ENCODE data around the gene ATP10B.

Gene ATP10B

DNA sequence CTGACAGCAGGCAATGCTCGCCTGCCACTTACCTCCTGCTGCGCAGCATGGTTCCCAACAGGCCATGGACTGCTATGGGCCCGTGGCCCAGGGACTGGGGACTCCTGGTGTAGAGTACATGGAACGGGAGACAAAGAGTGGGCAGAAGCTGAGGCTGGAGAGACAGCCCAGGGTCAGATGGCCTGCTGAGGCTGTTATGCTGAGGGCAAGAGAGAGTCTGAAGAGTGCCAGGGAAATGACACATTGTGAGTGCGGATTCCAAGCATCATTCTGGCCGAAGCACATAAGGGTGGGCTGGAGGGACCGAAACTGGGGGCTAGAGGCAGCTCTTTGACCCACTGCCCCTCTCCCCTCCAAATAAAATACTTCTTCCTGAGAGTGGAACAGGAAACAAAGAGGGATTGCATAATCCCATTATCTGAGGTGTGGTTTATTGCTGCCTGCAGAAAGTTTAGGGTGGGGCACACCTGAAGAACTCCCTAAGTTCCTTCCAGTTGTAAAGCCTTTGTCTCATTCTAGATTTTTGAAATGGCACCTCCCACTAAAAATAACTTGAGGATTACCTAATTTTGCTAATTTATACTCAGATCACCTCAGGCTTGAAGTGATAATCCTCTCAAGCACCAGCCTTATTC is 158.1 kb downstream of the ATP10B start:
- DNase-seq (ENCODE audit: insufficient read length, low spot score) (no peak), FAIRE-seq (no peak)

GRCh38 chr5:160692271-160692670 is 159.7 kb downstream of the ATP10B start:
- FAIRE-seq: no peak

DNA sequence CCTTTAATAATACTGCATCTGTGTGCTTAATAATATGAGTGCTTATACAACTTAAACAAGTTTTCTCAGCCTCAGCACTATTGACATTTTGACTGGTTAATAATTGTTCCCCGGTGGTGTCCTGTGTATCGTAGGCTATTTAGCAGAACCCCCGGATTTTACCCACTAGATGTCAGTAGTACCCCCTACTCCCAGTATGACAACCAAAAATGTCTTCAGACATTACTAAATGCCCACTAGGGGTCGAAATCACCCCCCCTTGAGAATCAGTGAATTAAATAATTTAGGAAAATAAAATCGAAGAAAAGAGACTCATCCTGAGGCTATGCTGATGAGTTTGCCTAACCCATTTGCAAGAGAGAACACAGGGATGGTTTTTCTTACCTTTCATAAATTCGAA is 166.3 kb downstream of the ATP10B start:
- FAIRE-seq: peak; percentile 77
- DNase-seq (ENCODE audit: insufficient read length, low spot score): peak; percentile 36

More at GRCh38 chr5:160692271-160692670, 159.7 kb downstream of the ATP10B start:
- no peak for DNase-seq (ENCODE audit: insufficient read length, low spot score)

- no peak for DNase-seq (ENCODE audit: insufficient read length, low spot score)
- no peak for FAIRE-seq
Measured at GRCh38 chr5:160685219-160685618, 166.8 kb downstream of the ATP10B start.

DNA sequence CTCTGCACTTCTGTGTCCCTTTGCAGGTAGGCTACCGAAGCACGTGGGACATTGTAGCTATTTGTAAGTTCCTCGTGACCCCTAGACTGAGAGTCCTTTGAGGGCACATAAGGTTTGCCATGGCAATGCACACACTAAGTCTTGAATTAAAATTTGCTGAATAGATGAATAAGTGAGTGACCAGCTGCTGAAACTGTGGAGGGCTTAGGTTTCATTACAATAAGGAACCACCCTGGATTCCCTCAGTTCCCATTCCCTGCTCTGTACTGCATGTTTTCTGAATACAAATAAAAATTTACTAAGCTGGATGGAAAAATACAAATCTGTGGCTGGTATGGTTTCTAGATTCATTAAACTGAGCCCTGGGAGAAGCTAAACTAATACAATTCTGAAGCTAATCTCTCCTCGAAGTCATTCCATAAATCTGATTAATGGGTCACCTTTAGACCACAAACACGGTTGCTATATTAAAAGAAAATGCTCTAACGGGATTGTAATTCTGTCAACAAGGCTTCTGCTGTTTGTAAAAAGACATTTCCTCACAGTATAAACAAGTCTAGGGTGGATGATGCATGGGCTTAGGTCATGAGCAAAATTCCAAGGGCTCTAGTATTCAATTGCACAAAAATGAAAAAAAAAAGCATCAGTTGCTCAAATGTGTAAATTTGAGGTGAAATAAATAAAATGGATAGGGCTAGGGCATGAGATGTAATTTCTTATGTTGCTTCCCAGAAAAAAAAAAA is 172.3 kb downstream of the ATP10B start:
- FAIRE-seq (no peak), DNase-seq (ENCODE audit: insufficient read length, low spot score) (no peak)

DNA sequence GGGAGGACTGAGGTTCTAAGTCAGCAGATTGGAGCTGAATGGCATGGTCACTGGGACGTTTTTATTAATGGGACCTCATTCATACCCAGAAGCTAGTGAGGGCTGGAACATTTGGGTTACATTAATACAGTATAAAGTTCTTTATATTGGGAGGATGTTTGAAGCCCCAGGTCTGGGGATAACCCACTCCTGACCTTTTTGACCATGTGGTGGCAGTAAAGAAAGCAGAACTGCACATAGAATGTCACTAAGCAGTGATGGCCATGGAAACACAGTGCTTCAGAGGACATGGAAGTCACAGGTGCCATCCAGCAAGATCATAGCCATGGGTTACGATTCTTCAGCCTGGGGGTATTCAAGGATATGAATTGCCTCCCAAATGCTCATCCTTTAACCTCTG is 176.0 kb downstream of the ATP10B start:
- FAIRE-seq: no peak
- no peak for DNase-seq (ENCODE audit: insufficient read length, low spot score)

DNA sequence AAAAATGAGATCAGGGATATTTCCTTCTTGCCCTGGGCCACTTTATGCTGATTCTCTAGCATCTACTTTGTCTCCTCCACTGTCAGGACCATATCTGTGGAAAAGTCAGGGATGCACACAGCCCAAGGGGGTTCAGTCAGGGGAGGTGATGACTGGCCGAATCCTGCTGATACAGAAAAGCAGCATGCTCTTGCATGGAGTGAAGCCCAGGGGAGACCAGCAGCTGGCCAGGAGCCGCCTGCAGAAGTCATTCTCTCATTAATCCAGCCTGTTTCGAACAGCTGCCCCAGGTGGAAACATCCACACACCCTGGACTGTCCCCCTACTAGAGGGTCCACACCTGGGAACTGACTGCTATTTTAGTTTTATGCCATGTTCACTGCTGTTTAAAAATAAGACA is 177.1 kb downstream of the ATP10B start:
- no peak for DNase-seq (ENCODE audit: insufficient read length, low spot score)
- no peak for FAIRE-seq

DNA sequence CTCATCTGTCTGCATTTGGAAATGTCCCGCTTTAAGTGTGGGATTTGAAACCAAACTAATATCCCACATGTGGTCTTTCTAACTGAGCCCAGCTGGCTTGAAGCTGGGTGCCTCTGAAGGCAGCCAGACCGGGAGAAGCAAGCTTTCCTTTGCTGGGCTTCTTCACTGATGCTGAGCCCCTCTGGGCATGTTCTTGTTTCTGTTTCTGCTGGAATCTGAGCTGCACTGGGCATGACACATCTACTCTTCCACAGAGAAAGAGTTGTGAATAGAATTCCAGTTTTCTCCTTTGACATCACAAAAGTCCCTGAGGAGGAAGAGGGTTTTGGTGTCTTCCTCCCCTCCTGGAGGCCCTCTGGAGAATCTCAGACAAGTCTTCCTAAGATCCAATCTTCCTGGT is 179.5 kb downstream of the ATP10B start:
- FAIRE-seq: no peak
- no peak for DNase-seq (ENCODE audit: insufficient read length, low spot score)

DNA sequence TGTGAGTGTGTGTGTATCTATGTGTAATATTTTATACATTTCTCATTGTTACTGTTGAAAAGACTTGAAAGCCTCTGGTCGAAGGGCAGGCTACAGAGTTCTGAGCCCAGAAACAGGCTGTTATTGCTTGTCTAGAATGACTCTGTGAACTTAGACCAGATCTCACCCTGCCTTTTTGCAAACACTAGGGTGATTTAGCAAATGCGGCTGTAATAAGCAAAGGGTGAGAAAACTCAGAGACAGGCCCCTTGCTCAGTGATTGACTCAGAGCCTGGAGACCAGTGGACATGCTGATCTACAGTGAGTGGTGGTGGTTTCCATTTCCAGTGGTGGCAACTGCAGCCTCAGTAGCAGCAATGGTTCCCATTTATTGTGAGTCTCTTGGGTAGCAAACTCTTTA is 183.7 kb downstream of the ATP10B start:
- FAIRE-seq (no peak), DNase-seq (ENCODE audit: insufficient read length, low spot score) (no peak)

GRCh38 chr5:160667160-160667559 is 184.9 kb downstream of the ATP10B start:
- DNase-seq (ENCODE audit: insufficient read length, low spot score) (no peak), FAIRE-seq (no peak)

DNA sequence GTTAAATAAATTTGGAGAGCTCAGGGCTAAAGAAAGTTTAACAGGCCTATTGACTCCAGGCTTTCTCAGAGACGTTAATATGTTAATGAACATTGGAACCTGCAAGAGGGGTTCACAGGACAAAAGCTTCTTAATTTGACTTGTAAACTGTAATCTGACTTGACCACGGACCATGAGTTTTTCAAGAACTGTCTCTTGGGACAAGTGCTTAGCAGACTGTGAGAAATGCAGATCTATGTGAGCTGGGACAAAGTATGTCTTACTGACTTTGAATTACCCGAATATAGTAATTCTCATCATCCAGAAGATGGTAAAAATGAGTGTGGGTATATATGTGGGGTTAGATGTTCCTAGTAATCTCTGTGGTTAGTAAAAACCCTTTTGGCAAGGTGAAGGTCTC is 186.6 kb downstream of the ATP10B start:
- no peak for FAIRE-seq

DNA sequence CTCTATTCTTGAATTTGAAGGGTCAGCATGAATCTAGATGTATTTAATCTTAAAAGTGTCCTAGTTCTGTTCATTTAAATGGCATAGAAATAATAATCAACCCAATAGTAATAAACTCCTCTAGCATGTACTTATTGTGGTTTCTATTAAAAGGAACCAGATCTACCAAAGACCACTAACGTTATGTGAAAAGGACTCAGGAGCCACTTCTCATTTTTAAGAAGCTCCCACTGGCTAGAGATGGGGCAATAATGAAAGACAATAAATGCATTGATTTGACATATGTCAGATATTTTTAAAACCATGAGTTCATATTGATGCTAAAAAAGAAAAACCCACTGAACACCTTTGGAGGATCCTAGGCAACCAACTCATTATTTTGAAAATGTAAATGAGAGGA is 191.9 kb downstream of the ATP10B start:
- FAIRE-seq (no peak), DNase-seq (ENCODE audit: insufficient read length, low spot score) (no peak)

More for the DNA sequence above, 186.6 kb downstream of the ATP10B start:
- DNase-seq (ENCODE audit: insufficient read length, low spot score): no peak

DNA sequence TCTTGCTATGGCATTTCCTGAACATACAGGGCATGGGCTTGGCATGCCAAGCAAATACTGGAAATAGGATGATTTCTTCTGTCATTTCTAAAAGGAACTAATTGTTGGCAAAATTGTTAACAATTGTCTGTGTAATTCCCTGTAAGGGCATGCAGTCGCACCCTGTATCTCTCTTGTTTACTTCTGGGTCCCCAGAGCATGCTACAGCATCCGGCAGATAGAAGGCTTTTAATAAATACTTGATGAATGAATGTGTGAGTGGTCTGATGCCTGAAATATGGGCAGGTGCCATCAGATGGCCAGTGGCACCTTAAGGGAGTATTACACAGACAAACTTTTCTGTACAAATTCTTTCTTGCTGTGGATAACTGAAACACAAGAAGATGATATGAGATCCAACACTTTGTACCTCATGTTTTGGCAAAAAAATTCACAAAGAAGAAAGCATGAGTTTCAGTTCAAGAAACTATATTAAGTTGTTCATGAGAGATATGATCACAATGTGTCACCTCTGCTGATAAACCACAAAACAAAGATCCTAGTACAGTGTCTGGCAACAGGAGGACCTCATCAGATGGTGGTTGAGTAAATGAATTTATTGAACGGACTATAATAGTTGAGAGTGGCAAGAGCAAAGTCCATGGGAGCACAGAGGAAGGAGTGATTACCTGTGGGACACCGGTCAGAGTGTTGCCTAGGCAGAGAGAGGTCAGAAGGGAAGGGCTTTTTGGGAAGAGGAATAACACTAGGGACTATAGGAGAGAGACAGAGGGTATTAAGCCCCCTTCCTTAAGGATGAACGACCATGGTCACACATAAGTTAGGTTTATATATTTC is 194.2 kb downstream of the ATP10B start:
- FAIRE-seq (no peak), DNase-seq (ENCODE audit: insufficient read length, low spot score) (no peak)

DNA sequence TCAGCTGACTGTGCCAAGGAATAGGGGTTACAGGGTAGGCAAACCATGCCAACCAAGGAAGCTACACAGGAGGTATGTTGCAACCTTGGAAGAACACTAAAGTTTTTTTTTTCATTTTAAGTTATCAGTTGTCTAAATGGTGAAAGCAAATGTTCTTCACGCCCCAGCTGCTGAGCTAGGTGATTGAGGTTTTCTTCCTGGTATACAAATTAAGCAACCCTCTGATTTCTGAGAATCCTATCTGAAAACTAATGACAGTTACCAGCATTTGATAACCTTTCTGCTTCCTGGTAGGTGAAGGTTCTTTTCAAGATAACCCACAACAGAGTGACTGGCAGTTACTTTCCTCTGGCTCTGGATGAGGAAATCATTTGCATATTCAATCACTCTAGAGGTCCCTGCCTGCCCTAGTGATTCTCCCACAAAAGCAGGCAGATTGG is 194.9 kb downstream of the ATP10B start:
- FAIRE-seq (no peak), DNase-seq (ENCODE audit: insufficient read length, low spot score) (no peak)

DNA sequence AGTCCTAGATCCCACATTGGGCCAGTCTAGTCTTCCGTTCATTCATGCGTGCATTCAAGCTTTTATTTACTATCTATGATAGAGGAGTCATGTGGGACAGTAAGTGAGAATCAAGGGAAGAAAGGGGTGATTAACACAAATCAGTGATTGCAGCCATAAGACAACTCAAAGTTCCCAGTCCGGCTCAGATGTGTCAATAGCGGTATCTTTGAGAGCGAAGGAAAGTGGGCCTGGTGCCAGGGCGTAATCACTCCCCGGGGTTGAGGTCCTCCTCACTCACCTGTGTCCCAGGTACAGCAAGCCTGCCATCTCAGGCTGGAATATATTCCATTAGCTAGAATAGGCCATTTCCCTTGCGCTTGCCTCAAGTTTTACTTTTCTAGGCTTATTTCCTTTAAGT is 196.3 kb downstream of the ATP10B start:
- DNase-seq (ENCODE audit: insufficient read length, low spot score): no peak
- no peak for FAIRE-seq

DNA sequence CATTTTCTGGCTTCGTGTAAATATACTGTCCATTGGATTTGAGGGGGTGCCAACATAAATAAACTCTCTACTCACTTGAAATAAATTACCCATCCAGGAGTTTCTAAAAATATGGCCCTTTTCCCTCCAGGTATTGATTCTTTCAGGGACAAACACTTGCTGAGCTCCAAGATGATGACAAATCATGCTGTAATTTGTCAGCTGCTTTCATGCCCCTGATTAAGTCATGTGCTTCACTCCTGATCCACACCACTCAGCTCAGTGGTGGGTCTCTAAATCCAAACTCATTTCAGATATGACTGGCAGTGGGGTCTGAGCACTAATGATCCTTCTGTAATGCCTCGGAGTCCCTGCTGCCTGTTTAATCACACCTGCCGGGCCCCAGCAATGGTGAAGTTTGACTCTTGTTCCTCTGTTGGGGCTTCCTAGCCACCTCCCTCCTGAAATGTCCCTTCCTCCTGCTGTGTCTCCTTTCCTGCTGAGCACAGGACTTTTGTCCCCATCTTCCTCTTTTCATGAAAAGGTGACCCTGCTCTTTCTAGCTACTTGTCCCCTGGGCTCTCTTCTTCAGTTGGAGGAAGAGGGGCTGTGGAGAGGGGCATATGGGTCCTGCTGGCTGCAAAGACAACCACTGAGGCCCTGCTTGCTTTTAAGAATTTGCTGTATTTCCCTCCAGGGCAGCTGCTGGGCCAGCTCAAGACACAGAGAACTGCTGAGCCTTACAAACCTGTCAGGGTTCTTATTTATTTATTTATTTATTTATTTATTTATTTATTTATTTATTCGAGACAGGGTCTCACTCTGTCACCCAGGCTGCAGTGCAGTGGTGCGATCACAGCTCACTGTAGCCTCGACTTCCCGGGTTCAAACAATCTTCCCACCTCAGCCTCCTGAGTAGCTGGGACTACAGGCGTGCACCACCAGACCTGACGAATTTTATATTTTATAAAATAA is 200.0 kb downstream of the ATP10B start:
- FAIRE-seq (no peak), DNase-seq (ENCODE audit: insufficient read length, low spot score) (no peak)

- DNase-seq (ENCODE audit: insufficient read length, low spot score): no peak
- no peak for FAIRE-seq
Measured at GRCh38 chr5:160649304-160649703, 202.7 kb downstream of the ATP10B start.

GRCh38 chr5:160646033-160646432 is 206.0 kb downstream of the ATP10B start:
- no peak for FAIRE-seq
- no peak for DNase-seq (ENCODE audit: insufficient read length, low spot score)

DNA sequence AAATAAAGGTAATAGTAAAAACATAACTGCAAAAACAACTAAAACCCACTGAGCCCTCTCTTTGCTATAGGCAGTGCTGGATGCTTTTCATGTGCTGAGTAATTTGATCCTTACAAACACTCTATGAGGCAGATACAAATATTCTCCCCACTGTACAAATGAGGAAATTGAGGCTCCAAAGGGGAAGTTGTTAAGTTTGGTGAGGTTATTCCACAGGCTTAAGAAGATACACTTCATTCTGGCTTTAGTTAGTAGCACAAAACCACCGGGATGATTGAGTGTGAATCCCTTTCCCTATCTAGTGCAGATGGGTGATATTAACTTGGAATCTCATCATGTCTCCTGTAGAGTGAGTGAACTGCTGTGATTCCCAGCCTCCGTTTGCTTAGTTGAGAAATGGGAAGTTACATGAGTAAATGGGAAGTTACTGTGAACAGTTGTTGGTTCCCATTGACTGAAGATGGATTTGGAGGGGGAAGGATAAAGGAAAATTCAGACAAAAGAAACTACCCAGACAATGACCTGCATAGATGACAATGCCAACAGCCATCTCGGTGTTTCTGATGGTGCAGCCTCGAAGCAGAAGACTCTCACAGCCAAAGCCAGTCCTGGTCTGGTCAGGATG is 208.3 kb downstream of the ATP10B start:
- DNase-seq (ENCODE audit: insufficient read length, low spot score) (no peak), FAIRE-seq (no peak)

GRCh38 chr5:160641405-160641804 is 210.6 kb downstream of the ATP10B start:
- DNase-seq (ENCODE audit: insufficient read length, low spot score): no peak
- FAIRE-seq: no peak

All from GM19239 (cell line).